GM19035 (cell line): ENCODE data around the gene DACT1.
"Not testable (repeated sequence)": the region's sequence is repeated elsewhere in the genome, so short reads cannot be mapped to it uniquely, and the experiment has no call there.

Source experiments
- ATAC-seq: cut with Tn5 transposase; IDR thresholded peaks from one replicate; pipeline ENCODE4 v1.9.1; 2021; ENCODE audit not compliant: unreplicated experiment

DACT1 gene, protein sequence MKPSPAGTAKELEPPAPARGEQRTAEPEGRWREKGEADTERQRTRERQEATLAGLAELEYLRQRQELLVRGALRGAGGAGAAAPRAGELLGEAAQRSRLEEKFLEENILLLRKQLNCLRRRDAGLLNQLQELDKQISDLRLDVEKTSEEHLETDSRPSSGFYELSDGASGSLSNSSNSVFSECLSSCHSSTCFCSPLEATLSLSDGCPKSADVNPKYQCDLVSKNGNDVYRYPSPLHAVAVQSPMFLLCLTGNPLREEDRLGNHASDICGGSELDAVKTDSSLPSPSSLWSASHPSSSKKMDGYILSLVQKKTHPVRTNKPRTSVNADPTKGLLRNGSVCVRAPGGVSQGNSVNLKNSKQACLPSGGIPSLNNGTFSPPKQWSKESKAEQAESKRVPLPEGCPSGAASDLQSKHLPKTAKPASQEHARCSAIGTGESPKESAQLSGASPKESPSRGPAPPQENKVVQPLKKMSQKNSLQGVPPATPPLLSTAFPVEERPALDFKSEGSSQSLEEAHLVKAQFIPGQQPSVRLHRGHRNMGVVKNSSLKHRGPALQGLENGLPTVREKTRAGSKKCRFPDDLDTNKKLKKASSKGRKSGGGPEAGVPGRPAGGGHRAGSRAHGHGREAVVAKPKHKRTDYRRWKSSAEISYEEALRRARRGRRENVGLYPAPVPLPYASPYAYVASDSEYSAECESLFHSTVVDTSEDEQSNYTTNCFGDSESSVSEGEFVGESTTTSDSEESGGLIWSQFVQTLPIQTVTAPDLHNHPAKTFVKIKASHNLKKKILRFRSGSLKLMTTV

DNA sequence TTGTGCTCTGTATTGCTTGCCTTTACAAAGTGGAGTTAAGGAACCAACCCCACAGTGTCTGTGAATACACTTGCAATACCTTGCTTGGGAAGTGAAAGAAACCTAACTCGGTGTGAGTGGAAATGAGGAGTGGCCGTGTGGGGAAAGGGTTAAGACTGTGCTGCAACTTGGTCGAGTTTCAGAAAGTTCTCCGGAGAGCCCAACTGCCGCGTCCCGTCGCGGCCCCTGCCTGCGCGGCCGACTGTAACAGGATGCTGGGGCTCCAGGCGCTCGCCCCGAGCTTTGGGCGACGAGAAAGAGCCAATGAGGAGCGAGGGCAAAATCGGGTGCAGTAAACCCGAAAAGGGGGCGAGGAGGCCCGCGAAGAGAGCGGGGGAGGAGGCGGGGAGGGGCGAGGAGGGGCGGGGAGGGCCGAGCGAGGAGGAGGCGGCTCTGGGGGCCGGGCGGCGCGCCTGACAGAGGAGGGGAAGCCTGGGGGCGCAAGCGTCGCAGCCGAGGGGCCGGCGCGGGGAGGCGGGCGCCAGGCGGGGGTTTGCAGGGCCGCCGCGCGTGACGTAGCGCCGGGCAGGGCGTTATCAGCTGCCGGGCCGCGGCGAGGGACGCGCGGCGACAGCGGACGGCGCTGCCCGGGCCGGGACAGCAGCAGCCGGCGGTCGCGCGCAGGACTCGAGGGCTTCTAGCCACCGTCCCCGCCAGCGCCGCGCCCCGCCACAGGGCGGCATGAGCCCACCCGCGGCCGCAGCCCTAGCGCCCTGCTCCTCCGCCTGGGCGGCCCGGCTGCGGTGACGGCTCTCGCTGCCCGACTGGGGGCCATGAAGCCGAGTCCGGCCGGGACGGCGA is at the start of gene DACT1:
DACT1 (plus strand) TSS at position 572 of the 840 bp plus-strand sequence; CDS start at position 813, 241 bp downstream.
- peak; percentile 54 for ATAC-seq

DNA sequence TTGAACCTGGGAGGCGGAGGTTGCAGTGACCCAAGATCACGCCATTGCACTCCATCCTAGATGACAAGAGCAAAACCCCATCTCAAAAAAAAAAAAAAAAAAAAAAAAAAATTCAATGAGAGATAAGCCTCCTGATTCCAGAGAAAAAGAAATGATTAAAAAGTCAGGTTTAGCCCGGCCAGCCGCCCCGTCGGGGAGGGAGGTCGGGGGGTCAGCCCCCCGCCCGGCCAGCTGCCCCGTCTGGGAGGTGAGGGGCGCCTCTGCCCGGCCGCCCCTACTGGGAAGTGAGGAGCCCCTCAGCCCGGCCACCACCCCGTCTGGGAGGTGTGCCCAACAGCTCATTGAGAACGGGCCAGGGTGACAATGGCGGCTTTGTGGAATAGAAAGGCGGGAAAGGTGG is 49.4 kb upstream of the DACT1 start:
- not testable (repeated sequence) for ATAC-seq

DNA sequence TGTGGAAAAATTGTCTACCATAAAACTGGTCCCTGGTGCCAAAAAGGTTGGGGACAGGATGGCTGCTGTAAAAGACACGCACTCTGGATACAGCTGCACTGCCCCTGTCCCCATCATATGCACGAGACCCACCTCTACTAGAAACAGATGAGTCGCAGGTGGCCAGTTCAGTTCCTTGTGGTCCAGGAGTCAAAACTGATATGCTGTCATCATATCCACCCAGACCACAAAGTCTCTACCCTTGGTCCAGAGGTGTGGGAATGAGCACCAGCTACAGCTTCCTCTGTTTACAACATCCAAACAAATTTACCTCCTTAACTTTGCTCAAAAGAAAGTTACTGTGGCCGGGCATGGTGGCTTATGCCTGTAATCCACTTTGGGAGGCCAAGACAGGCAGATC is 43.8 kb upstream of the DACT1 start:
- no peak for ATAC-seq

DNA sequence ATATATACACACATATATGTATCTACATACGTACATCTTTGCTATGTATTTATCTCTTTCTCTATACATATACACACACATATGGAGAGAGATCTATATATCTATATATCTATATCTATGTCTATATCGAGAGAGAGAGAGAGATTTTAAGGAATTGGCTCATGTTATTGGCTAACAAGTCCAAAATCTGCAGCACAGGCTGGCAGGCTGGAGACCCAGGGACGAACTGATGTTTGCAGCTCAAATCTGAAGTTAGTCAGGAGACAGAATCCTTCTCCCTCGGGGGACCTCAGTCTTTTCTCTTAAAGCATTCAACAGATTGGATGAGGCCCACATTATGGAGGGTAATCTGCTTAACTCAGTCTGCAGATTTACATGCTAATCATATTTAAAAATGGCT is 40.7 kb upstream of the DACT1 start:
- no peak for ATAC-seq

DNA sequence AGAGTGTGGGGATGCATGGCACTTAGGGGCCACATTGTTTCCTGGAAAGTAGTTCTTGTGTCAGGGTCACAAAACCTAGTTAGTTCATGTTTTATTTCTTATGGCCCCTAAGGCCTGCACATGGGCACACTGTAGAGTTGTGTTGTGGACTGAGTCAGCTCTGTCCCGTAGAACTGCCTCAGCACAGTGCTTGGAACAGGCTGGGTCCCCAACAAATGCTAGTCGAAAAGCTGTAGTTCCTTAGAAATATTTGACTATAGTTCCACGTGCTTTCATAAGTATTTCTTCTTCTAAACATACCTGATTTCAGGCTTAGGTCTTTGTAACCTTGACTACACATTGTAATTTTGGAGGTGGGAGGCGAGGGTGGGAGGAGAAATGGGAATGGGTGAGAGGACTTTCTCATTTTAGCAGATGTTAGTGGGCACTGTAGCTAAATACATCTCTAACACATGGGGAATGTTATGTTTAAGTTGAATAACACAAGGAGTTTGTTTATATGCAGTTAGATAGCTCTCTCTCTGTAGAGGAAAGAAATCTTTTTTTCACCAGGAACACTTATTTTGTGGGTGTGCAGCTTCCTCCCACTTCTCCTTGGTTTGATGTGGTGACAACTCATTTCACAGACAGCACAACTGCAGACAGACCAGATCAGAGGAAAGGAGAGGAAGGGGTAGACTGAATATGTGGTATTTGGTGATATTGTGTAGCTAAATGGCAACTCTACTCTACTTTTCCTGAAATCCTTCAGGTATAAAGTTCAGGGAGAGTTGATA is 39.5 kb upstream of the DACT1 start:
- ATAC-seq, result no peak

DNA sequence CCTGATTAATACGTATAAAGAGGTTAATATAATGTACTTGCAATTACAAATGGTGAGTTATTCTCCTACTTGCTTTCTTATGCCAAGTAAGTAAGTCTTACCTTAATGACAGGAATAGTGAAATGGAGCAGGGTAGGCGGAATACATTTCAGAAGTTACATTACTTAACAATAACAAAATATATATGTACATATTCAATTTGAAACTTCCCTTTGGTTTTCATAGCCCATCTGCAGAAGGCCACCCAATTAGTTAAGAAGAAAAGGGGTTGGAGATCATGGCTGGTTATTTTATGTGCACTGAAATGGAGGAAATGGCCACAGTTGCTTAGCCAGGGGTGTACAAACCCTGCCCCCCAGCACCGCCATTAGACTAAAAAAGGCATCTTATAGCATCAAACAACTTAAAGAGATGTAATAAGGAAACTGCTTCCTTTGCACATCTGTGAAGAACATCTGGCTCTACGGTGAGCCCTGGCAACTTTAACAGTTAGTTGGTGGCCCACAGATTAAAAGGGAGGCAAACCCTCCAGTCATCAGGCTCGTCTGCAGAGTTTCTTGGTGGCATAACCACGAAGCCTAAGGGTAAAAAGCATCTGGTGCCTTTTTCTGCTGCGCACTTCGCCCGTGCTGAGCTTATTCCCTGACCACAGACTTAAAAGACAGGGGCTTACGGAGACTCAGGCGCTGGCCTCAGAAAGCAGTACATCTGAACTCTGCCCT is 38.8 kb upstream of the DACT1 start:
- no peak for ATAC-seq

DNA sequence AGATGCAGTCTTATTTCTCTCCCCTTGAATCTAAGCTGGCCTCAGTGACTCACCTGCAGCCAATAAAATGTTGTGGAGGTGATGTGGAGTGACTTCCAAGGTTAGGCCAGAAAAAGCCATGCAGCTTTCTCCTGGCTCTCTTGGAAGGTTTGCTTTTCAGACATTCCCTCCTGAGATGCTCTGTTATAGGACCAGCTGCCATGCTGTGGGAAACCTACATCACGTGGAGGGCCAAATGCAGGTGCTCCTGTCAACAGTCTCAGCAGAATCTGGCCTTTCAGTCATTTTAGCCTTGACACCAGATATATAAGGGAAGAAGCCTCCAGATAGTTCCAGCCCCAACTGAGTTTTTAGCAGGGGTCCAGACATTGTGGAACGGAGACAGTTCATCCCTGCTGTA is 38.1 kb upstream of the DACT1 start:
- ATAC-seq, result no peak

DNA sequence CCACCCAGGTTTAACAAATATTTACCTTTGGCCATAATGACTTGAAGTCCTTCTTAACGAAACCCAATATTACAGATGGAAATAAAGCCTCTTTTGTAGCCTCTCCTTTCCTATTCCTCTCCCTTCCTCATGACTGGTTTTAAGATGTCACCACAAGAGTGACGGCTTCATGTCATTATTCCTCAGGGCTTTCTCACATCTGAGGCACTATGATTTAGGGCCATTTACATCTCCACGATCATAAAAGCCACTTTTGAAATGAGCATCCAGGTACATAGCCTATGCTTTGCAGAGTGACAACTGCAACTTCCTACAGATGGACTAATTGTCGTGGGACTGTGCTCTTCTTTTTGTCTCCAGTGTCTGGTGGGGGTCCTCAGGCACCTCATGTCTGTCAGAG is 32.3 kb upstream of the DACT1 start:
- ATAC-seq, result no peak

DNA sequence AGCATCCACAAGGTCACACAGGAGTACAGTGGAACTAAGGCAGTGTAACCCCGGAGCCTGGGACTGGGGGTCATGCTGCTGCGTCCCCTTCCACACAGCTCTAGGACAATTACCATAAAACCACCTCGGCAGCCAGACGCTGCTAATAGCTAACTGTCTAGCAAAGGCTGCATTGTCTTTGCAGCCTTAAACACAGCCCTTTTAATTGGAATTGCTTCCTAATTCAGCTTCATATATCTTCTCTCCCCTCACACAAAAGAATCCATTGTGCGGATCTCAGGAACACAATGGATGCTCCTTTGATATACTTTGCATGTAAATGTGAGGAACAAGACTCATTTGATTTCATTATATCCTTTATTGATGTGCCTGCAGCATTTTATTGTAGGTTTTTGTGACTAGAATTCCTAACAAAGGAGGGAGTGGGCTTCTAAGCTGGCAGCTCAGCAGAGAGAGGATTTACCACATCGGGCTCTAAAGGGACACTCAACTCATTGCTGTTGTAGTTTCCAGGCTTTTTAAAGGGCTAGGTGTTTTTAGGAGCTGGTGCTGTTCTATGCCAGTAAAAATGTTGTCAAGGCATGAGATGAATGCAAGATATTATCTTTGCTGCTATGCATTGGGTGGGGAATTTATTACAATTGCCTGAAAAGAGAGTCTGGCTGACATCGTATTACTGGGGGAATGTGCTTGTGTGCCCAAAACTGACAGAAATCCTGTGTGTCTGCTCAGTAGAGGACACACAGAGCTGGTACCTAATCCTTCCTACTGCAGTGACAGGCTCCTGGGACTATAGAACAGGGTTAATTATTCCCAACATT is 30.4 kb upstream of the DACT1 start:
- ATAC-seq, result no peak

DNA sequence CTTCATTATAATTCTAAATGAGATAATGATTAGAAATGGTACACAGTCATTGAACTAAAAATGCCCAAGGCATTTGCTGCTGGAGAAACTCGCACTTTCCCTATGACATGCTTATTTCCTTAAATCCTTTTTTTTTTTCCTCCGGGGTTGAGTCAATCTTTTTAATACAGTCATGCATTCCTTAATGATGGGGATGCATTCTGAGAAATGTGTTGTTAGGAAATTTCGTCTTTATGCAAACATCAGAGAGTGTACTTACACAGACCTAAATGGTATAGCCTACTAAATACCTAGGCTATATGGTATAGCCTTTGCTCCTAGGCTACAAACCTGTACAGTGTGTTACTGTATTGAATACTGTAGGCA is 29.8 kb upstream of the DACT1 start:
- ATAC-seq, result no peak

DNA sequence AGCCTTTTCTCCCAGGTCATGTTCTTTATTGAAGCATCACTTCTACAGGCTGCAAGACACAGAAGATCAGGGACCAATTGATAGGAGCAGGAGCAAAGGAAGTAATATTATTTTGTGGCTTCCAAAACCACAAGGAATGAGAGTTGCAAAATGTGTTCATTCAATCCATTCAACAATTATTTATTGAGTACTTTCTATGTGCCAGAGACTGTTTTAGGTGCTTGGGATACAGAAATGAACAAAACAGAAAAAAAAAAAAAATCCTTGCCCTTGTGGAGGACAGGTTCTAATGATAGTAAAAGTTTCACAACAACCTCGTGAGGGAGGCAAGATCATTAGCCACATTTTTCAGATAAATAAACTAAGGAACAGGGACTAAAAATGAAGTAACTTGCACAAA is 20.1 kb upstream of the DACT1 start:
- ATAC-seq, result no peak

DNA sequence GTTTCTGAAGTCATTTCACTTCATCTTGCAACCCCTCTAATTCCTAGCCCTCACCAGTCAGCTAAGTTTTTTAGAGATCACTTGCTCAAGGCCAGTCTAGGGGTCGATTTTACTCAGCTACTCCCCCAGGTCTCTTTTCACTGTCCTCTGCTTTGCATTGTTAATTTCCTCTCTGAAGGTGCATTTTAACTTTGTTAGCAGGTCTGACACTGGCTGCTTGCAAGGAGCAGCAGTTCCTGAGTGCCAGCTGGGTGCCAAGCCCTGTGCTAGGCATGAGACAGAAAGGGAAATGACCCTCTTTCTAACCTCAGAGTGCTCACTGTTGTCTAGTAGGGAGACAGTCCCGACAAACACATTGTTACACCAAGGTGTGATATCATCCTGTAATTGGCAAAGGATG is 17.8 kb upstream of the DACT1 start:
- ATAC-seq, result no peak

DNA sequence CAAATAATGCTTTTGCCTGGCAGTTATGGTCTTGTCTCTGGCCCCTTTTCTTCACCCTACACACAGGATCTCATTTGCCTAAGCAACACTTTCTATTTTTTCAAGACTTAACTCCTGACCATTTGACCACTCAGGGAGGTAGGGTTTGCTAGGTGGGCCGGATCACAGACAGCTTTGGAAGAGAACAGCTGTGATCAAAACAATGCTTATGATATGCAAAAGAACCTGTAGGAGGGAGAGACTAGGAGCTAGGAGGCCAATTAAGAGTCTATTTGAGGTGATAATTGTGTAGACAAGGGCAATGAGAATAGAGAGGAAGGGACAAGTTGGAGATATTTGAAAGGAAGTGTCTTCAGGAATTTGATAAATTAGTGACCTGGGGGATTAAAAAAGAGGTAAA is 12.3 kb upstream of the DACT1 start:
- ATAC-seq, result no peak

DNA sequence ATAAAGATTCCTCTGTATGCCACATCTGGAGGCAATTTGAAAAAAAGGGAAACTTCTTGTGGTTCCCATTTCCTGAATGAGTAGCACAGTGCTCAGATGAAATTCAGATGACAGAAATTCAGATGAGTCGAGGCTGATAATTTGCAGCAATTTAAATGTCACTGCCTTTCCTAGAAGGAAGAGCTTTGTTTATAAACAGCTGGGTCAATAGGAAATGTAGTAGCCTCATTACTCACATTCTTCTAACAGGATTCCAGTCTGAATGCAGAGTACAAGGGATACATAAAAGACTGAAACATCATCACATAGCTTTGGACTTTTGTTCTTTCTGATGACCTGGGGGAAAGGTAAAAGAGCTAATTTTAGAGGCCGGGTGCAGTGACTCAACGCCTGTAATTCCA is 11.3 kb upstream of the DACT1 start:
- ATAC-seq, result no peak

DNA sequence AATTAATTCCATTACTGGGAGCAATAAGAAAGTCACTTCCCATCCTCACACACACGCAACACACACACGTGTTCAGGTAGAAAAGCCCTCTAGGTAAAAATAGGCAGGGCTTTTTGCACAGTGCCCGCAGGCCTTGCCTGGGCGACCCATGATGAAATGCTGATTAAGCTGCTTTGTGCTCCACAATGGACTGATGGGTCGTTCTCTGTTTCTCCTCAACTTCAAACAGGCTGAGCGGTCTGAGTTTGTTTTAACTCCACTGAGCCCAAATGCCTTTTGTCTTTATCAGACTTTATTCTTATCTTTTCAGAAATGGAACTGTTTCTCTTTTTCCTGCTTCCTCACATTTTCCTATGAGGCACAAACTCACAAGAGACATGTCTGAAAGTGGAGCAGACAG is 9.4 kb upstream of the DACT1 start:
- no peak for ATAC-seq

DNA sequence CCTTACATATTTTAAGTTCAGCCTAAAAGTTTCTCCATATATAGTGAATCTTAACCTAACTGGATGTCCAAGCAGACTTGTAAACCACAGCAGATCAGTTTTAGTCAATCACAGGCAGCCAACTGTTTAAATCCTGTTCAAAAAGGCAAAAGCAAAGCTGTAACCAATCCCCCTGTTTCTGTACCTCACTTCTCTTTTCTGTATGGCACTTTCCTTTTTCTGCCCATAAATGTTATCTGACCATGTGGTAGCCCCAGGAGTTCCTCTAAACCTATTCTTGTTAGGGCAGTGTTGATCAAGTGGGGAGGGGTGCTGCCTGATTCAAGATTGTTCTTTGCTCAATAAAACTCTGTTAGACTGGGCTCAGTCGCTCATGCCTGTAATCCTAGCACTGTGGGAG is 8.5 kb upstream of the DACT1 start:
- ATAC-seq, result no peak

DNA sequence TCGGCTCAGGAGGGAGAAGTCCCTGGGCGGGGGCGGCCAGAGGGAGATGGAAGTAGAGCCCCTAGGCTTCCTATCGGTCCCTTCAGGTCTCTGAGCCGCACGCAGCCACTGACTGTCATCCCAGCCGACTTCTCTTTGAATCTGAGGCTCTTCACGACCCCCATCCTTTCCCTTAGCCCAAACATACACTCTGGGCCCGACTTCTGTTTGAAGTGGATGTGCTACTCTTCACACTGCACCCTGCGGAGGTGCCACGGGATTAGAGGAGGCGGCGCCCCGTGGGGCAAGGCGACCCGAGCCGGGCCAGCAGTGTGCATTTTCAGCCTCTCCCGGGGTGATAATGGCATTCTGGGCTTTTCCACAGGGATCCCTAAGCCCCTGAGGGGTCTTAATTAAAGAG is 6.0 kb upstream of the DACT1 start:
- ATAC-seq, result no peak

DNA sequence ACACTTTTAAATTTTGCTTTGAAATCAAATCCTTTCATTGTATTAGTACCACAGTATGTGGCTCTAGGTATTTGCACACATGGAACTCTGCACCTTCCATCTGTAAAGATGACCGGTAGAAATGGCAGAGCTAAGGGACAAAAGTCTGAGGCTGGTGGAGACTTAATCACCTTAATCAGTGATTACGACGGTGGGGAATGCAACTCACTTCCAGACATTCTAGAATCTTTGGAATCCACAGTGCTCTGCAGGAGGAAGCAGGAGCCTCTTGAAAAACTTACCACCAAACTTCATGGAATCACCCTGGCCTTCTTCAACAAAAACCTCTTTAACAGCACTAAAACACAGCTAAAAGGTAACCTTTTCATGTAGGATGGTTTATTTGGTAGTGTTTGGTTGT is 3.9 kb upstream of the DACT1 start:
- no peak for ATAC-seq

DNA sequence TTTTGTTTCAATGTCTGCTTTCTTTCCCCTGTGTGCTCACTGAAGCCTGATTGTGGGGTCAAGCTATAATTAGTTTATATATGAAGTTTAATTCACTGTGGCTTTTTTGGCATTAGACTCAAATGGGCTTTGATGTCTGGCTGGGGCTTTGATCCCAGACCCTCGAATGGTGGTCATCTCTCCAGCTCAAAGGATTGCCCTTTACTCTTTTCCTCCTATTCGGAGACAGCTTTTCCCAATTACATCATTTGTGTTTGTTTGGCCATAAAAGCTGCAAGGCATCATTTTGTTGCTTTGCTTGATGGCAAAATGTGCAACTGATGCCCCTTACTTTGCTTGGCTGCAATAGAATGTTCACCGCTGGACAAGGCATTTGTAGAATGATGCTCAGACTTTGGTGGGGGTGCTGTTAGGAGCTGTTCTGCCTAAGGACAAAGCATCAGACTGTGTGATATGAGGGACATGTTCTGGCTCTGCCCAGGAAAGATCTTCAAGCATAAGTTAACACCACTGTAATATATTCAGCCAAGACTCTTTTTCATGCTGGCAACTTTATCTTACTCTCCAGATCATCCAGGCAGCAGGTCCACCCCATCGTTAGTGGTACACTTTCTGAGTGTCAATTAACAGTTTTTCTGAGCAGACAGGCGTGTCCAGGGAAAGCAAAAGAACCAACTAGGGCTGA is 3.2 kb upstream of the DACT1 start:
- ATAC-seq, result no peak
